ENCODE measurements around the gene EFEMP2. TPM values are rescaled to one million over a fixed set of nuclear protein-coding genes. Genes with fewer than 3 reads are reported as not detected.
"Not testable (repeated sequence)": the region's sequence is repeated elsewhere in the genome, so short reads cannot be mapped to it uniquely, and the experiment has no call there.

Gene EFEMP2
- total RNA-seq, 4 donors from 2014 or later, result 3.6 to 29.0 (median 10.2) TPM

- H3K27me3 ChIP-seq, result no peaks in the 10 kb centered on the region
- peaks cover 46 to 76% (median 52%) of the 10 kb centered on the region in 3 donors for H3K4me1 ChIP-seq
- TF ChIP-seq POLR2A (IDR thresholded peaks at IDR 0.05), result no peak
- no peak for TF ChIP-seq CTCF (IDR thresholded peaks at IDR 0.05)
- WGBS, 2 donors, result 62 to 78% methylated on average over 7 to 9 of the region's 10 CpGs
- DNase-seq, result no peak
- H3K9me3 ChIP-seq, result no peaks in the 10 kb centered on the region
- peak overlapping the region in 1 of 4 donors; percentile 83 for H3K4me3 ChIP-seq
- peak overlapping the region; percentile 93 to 98 (median 97) for H3K27ac ChIP-seq
- intact Hi-C loops (cut with DNase I), result no loop called here
- peaks cover 0 to 23% (median 0%) of the 10 kb centered on the region in 3 donors for H3K36me3 ChIP-seq
Measured at GRCh38 chr11:65892661-65893317, 20.2 kb upstream of the EFEMP2 start.

GRCh38 chr11:65892137-65892540, 19.5 kb upstream of the EFEMP2 start:
- H3K9me3 ChIP-seq; DNase-seq; H3K27me3 ChIP-seq; intact Hi-C loops (cut with DNase I): not testable (repeated sequence)
- WGBS, 2 donors, result 69% methylated on average over 5 of the region's 5 CpGs; no CpG with 5 or more reads in 1 of the 2 donors
- peaks cover 53 to 78% (median 57%) of the 10 kb centered on the region in 3 donors for H3K4me1 ChIP-seq
- peaks cover 0 to 24% (median 0%) of the 10 kb centered on the region in 3 donors for H3K36me3 ChIP-seq
- peak overlapping the region; percentile 93 to 98 (median 97) for H3K27ac ChIP-seq
- peak overlapping the region in 3 of 4 donors; percentile 83 to 90 (median 83) for H3K4me3 ChIP-seq

GRCh38 chr11:65891219-65892136, 18.9 kb upstream of the EFEMP2 start:
- 3 to 14% methylated on average over 8 to 11 of the region's 57 CpGs for WGBS, 2 donors
- Histone ChIP-seq H3K9me3 (no peaks in the 10 kb centered on the region), H3K4me1 (peaks cover 53 to 78% (median 57%) of the 10 kb centered on the region in 3 donors), H3K27me3 (no peaks in the 10 kb centered on the region), H3K27ac (peak overlapping the region; percentile 93 to 98 (median 97)), H3K36me3 (peaks cover 0 to 30% (median 0%) of the 10 kb centered on the region in 3 donors), H3K4me3 (peak overlapping the region; percentile 64 to 90 (median 83))
- DNase-seq, result no peak
- intact Hi-C loops (cut with DNase I), result no loop called here
- TF ChIP-seq CTCF (IDR thresholded peaks at IDR 0.05), result peak in 1 of 6 experiments; percentile 3
- TF ChIP-seq POLR2A (IDR thresholded peaks at IDR 0.05), result peak in 1 of 4 donors; percentile 11

- H3K9me3 ChIP-seq, result no peaks in the 10 kb centered on the region
- DNase-seq, result peak; percentile 91
- TF ChIP-seq POLR2A (IDR thresholded peaks at IDR 0.05) (peak in 3 of 4 donors; percentile 82 to 99 (median 96)), CTCF (IDR thresholded peaks at IDR 0.05) (peak in 3 of 6 experiments; percentile 20 to 25 (median 20))
- intact Hi-C loops (cut with DNase I), result no loop called here
- peak within 1 kb of the TSS; percentile 64 to 90 (median 83) for H3K4me3 ChIP-seq
- WGBS, 2 donors, result 0% methylated on average over 7 to 9 of the region's 94 CpGs
- no peaks in the 10 kb centered on the region for H3K27me3 ChIP-seq
- peaks cover 53 to 82% (median 57%) of the 10 kb centered on the region in 3 donors for H3K4me1 ChIP-seq
- H3K36me3 ChIP-seq, result peaks cover 0 to 38% (median 3%) of the 10 kb centered on the region in 3 donors
- peak within 1 kb of the TSS; percentile 93 to 98 (median 97) for H3K27ac ChIP-seq
Measured at GRCh38 chr11:65890324-65891218, 18.0 kb upstream of the EFEMP2 start, which contains the start of gene CCDC85B. Gene CCDC85B (plus strand): TSS chr11:65890673. CDS start chr11:65890784, 111 bp downstream.

All from esophagus squamous epithelium (tissue), 5 donors.